HUES6 (cell line): ENCODE results near the gene NFIA.

ENCODE experiments used
- H3K27ac ChIP-seq: 2 replicates; pipeline ENCODE4 v1.7.0; 2013; ENCODE audit warnings: low read depth, mild to moderate bottlenecking, low read length, inconsistent platforms
- H3K27me3 ChIP-seq: 2 replicates; pipeline ENCODE4 v1.6.1; 2013; ENCODE audit warnings: low read length; ENCODE audit not compliant: control insufficient read depth, insufficient read depth
- H3K36me3 ChIP-seq: 2 replicates; pipeline ENCODE4 v1.6.1; 2013; ENCODE audit warnings: low read length; ENCODE audit not compliant: control insufficient read depth, insufficient read depth
- H3K4me1 ChIP-seq: 2 replicates; pipeline ENCODE4 v1.6.1; 2013; ENCODE audit warnings: low read length; ENCODE audit not compliant: control insufficient read depth, insufficient read depth
- H3K4me3 ChIP-seq: 2 replicates; pipeline ENCODE4 v1.5.1; 2013; ENCODE audit warnings: low read depth, low read length
- H3K9ac ChIP-seq: one replicate; pipeline ENCODE4 v1.6.1; 2013; ENCODE audit warnings: mild to moderate bottlenecking, low read length
- H3K9me3 ChIP-seq: 2 replicates; pipeline ENCODE4 v1.6.1; 2013; ENCODE audit warnings: low read depth, low read length; ENCODE audit not compliant: control insufficient read depth, insufficient read depth

The NFIA gene

DNA sequence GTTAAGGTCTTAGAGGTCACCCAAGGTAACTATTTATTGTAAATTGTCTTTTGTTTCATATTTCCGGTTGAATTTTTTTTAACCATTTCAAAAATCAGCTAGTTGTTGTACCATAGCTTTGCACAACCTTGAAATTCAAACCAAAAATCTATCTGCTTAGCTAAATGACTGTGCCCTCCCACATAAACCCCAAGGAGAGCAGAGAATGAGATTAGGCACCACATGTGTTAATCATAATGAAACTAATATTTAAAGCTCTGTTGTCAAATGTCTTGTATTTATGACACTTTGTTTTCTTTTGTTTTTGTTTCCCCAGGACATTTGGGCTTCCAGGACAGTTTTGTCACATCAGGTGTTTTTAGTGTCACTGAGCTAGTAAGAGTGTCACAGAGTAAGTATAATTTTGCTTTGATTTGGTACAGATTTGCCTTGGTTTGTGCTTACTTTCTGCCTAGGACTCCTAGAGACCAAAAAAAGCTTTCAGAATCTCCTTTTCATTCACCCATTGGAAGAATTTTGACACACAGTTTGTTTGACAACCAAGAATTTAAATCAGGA lies 249.9 kb downstream of the NFIA start:
- Histone ChIP-seq H3K9me3 (no peaks in the 10 kb centered on the region), H3K27ac (no peak overlapping the region), H3K36me3 (no peaks in the 10 kb centered on the region), H3K4me3 (no peak overlapping the region), H3K27me3 (no peaks in the 10 kb centered on the region), H3K9ac (no peak overlapping the region), H3K4me1 (peaks cover 16% of the 10 kb centered on the region)

DNA sequence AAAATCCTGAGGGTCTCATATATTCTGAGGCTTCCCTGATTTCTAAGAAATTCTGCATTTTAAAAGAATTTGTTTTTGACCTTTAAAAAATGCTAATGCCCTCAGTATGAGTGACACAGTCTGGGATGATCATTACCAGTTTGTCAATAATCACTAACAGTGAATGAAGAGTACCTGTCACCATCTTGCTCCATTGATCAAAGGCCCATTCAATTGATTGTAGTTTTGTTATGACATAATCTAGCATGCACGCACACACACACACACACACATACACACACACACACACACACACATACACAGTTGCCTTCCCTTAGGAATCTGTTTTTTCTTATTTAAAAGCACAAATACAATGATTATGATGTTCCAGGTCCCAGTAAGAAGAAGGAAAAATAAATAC lies 250.4 kb downstream of the NFIA start:
- Histone ChIP-seq H3K4me3 (no peak overlapping the region), H3K9ac (no peak overlapping the region), H3K36me3 (no peaks in the 10 kb centered on the region), H3K9me3 (no peaks in the 10 kb centered on the region), H3K27me3 (no peaks in the 10 kb centered on the region), H3K4me1 (peaks cover 21% of the 10 kb centered on the region), H3K27ac (no peak overlapping the region)

DNA sequence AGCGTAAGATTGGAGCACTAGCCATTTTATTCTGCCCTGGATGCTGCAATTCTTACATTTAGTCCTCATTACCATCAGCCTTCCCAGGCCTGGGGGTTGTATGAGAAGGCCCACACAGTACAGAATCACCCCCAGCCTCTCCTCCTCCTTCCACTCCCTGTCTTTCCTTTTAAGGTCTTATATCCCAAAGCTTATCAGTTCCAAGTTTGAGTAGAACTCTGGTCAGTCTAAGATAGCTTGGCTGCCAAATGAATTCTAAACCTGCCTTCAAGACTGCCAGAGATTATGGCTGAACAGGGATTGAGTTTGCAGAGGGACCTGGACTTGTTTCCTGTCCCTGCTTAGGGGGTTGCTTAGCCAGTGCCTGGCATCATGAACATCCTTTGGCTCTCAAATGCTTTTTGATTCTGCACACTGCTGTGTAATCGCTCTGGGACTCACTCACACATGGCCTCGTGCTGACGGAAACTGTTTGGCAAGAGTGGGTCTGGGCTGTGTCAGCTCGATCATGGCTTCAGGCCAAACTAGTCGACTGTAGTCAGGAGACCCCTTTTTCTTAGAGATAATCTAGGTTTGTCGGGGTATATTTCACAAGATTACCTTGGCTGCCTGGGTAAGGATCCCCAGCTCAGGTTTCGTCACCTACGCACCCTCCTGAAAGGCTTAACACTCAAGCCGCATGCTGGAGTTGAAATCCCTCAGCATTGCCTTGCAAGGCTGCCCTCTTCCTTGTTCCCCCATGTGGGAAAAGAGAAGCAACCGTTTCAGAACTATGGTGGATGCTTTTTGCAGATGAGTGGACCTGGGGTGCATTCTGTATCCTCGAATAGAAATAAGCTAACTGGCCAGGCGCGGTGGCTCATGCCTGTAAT lies 252.6 kb downstream of the NFIA start:
- no peaks in the 10 kb centered on the region for H3K36me3 ChIP-seq
- H3K9me3 ChIP-seq: no peaks in the 10 kb centered on the region
- H3K4me3 ChIP-seq: no peak overlapping the region
- no peak overlapping the region for H3K9ac ChIP-seq
- no peaks in the 10 kb centered on the region for H3K27me3 ChIP-seq
- H3K27ac ChIP-seq: no peak overlapping the region
- H3K4me1 ChIP-seq: peaks cover 30% of the 10 kb centered on the region

DNA sequence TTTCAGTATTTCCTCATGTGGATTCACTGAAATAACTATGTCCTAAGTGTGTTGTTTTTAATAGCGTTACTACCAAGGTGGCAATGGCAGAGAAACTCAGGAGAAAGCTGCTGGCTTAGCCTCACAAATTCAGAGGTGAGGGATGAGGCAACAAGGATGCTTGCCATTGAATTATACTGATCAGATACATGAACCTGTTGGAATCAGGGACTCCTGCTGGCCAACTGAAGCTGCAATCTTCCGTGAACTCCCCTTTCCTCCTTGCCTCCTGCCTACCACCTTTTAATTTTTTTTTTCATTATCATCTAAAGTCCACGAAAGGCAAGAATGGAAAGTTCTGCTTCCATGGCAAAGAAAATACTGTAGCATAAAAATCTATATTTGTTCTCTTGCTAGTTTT lies 254.7 kb downstream of the NFIA start:
- Histone ChIP-seq H3K9me3 (no peaks in the 10 kb centered on the region), H3K27me3 (no peaks in the 10 kb centered on the region), H3K9ac (no peak overlapping the region), H3K4me3 (no peak overlapping the region), H3K4me1 (peaks cover 30% of the 10 kb centered on the region), H3K36me3 (no peaks in the 10 kb centered on the region), H3K27ac (no peak overlapping the region)

DNA sequence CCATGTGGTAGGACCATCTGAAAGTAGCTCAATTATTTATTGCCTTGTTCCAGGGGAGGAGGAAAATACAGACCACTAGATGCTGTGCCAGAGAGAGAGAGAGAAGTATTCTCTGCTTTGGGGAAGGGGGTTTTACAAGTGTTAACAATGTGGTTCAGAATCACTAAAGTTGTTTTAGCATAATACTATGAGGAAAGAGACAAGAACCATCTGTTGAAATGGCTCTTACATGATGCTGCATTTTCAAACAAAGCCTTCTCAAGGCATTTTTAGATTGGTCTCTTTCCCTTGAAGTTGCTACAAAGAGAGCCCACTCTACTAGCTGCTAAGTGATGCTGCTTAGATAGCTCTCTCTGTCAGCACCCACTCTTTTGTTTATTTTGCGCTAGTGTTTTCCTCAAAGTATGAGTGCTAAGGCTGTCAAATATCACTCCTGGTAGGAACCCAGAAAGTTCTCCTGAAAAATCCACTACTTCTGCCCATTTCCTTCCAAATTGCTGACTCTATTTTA lies 255.1 kb downstream of the NFIA start:
- Histone ChIP-seq H3K9ac (no peak overlapping the region), H3K4me3 (no peak overlapping the region), H3K4me1 (peaks cover 30% of the 10 kb centered on the region), H3K27ac (0 out of 2 replicates have a peak overlapping the region, but pooled peaks have one; percentile 37), H3K9me3 (no peaks in the 10 kb centered on the region), H3K36me3 (no peaks in the 10 kb centered on the region), H3K27me3 (no peaks in the 10 kb centered on the region)

DNA sequence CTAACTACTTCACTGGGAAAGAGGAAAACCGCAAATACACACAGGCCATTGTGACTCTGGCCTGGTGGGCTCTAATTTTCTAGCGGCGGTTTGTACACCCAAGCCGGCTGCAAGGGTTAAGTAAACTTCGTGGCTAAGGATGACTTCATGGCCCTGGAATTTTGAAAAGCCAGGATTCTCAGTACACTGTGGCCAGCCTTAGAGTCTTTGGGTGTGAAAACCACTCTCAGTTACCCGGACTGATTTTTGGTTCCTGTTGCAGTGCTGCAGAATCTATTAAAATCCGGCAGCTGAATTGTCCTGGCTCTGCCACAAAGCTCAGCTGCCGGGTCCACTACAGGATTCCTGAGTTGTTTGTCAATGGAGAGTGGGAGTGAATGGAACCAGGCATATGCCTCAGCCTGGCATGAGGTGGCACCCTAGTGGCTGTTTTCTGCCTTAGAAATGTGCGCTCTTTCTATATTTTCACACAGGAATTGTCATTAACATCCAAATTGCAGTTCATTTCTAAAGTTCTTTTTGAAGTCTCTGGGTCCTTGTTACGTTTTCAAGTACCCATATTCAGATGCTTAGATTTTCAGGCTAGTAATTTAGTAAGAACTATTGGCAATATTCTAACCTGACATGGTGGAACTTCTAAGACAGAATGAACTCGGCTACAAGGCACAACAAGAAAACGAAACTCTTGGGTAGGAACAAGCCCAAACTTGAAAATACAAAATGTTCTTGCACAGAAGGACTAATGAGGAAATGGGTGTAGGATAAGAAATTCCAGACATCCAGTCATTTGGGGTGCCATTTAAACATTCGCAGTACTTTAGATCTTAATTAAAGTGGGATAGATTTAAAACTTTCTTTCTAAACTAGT lies 255.9 kb downstream of the NFIA start:
- Histone ChIP-seq H3K9ac (no peak overlapping the region), H3K9me3 (no peaks in the 10 kb centered on the region), H3K4me3 (no peak overlapping the region), H3K27ac (peak overlapping the region; percentile 37), H3K4me1 (peaks cover 30% of the 10 kb centered on the region), H3K27me3 (no peaks in the 10 kb centered on the region), H3K36me3 (no peaks in the 10 kb centered on the region)

DNA sequence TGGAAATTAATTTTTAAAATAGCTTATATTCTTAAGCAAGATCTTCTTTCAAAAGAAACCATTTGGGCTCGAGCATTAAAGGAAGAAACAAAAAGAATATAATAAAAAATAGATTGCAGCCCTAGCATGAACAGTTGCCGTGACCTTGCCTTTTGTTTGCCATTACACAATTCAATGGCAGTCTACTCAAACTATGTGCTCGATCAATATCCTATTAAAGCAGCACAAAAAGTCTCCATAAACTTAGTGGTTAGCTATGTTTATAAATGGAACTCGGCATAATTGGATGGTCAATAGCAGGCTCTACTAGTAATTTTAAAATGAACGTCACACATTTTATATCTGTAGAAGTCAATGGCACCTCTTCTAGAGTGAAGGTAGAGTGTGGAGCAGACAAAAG lies 256.5 kb downstream of the NFIA start:
- Histone ChIP-seq H3K27ac (no peak overlapping the region), H3K4me1 (peaks cover 30% of the 10 kb centered on the region), H3K36me3 (no peaks in the 10 kb centered on the region), H3K4me3 (no peak overlapping the region), H3K27me3 (no peaks in the 10 kb centered on the region), H3K9ac (no peak overlapping the region), H3K9me3 (no peaks in the 10 kb centered on the region)

DNA sequence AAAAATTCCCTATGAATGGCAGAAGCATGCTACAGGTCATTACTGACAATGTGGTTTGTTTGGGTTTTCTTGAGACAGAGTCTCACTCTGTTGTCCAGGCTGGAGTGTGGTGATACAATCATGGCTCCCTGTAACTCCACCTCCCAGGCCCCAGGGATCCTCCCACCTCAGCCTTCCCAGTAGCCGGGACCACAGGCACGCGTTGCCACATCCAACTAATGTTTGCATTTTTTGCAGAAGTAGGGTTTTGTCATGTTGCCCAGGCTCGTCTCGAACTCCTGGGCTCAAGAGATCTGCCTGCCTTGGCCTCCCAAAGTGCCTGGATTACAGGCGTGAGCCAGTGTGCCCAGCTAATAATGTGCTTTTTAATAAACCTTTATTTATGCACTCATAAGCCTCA lies 259.1 kb downstream of the NFIA start:
- H3K4me3 ChIP-seq: no peak overlapping the region

DNA sequence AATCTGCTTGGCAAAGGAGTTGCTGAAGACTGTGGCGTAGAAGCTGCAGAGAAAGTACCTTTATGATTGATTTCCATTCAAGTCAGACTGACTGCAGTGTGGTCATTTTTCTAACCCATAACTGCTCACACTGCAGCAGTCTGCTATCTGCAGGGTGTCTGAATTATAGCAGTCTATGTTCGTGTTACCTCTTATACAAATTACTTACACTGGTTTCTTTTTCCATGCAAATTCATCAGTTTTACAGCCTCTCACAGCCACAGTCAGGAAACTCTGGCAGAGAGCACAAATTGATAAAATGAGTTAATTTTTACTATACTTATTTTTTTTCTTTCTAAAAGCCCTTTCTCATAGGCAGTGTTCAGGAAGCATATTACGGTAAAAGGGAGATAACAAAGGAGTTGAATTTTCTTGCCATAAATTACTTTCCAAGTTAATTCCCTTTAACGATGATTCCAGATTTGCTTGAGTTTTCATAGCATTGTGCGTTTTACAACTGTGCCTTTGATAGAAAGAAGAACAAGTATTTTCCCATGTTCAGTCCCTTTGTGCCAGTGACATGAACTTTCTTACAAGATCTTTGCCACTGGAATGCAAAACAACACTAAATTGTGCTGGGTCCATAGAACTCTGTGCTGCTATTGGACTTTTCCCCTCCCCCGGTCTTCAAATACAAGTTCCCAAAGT lies 261.5 kb downstream of the NFIA start:
- no peak overlapping the region for H3K4me3 ChIP-seq
- H3K36me3 ChIP-seq: no peaks in the 10 kb centered on the region
- H3K4me1 ChIP-seq: no peaks in the 10 kb centered on the region; the same call in 1 of the 2 replicates
- H3K9me3 ChIP-seq: peaks cover 10% of the 10 kb centered on the region
- H3K27me3 ChIP-seq: no peaks in the 10 kb centered on the region
- H3K27ac ChIP-seq: no peak overlapping the region
- no peak overlapping the region for H3K9ac ChIP-seq

More for the DNA sequence above, 259.1 kb downstream of the NFIA start:
- Histone ChIP-seq H3K4me1 (peaks cover 23% of the 10 kb centered on the region), H3K27ac (no peak overlapping the region), H3K36me3 (no peaks in the 10 kb centered on the region), H3K9me3 (peaks cover 9% of the 10 kb centered on the region), H3K9ac (no peak overlapping the region), H3K27me3 (no peaks in the 10 kb centered on the region)

DNA sequence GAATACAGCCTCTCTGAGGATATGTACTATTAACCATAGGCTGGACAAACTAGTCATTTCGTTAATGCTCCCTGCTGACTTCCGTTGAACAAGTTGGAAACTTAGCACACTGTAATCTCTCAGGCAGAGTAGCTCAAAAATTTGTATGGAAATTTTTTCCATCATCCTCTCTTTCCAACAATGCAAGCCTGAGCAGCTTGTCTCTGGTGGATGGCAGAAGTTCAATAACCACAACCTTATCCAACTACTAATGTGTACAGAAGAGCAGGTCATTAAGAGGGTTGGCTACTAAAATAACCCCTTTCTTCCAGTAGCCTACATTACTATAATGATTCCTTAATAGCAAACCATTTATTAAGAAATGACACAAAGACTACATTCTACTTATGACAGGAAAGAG lies 262.3 kb downstream of the NFIA start:
- Histone ChIP-seq H3K27ac (no peak overlapping the region), H3K4me1 (no peaks in the 10 kb centered on the region; the same call in 1 of the 2 replicates), H3K4me3 (no peak overlapping the region), H3K9me3 (peaks cover 10% of the 10 kb centered on the region), H3K9ac (no peak overlapping the region), H3K27me3 (no peaks in the 10 kb centered on the region), H3K36me3 (no peaks in the 10 kb centered on the region)
